Trophoblast cell (in vitro differentiated cells and primary cell): ENCODE data around the gene ALAS2.
"Not testable (repeated sequence)": the region's sequence is repeated elsewhere in the genome, so short reads cannot be mapped to it uniquely, and the experiment has no call there.

Experiments
- DNase-seq, 2 donors: peaks; one replicate each; pipeline ENCODE4 v3.0.0-alpha.2; 2016
- H2AFZ ChIP-seq: 2 replicates; pipeline ENCODE4 v1.6.1; 2013; ENCODE audit warnings: low read length, moderate library complexity, mild to moderate bottlenecking; ENCODE audit not compliant: insufficient read depth, poor library complexity
- H2AK5ac ChIP-seq: 2 replicates; pipeline ENCODE4 v1.6.1; 2013; ENCODE audit warnings: mild to moderate bottlenecking, low read length
- H2BK120ac ChIP-seq: 2 replicates; pipeline ENCODE4 v1.6.1; 2013; ENCODE audit warnings: low read length, mild to moderate bottlenecking, moderate library complexity; ENCODE audit not compliant: insufficient read depth, poor library complexity
- H2BK12ac ChIP-seq: 2 replicates; pipeline ENCODE4 v1.6.1; 2013; ENCODE audit warnings: mild to moderate bottlenecking, low read length, moderate library complexity
- H2BK5ac ChIP-seq: 2 replicates; pipeline ENCODE4 v1.6.1; 2013; ENCODE audit warnings: low read length, low read depth, moderate library complexity, mild to moderate bottlenecking; ENCODE audit not compliant: poor library complexity
- H3K14ac ChIP-seq: 2 replicates; pipeline ENCODE4 v1.6.1; 2013; ENCODE audit warnings: mild to moderate bottlenecking, low read length
- H3K18ac ChIP-seq: 2 replicates; pipeline ENCODE4 v1.6.1; 2013; ENCODE audit warnings: mild to moderate bottlenecking, low read length
- H3K23ac ChIP-seq: 2 replicates; pipeline ENCODE4 v1.6.1; 2013; ENCODE audit warnings: low read length
- H3K27ac ChIP-seq: 2 replicates; pipeline ENCODE4 v1.5.1; 2013; ENCODE audit warnings: low read depth, mild to moderate bottlenecking, inconsistent platforms, low read length, moderate library complexity
- H3K27me3 ChIP-seq: 2 replicates; pipeline ENCODE4 v1.6.1; 2013; ENCODE audit warnings: inconsistent platforms, mild to moderate bottlenecking, low read length, moderate library complexity; ENCODE audit not compliant: insufficient read depth
- H3K36me3 ChIP-seq, 2 experiments: 1 replicate in 1 of 2; 2 replicates in 1 of 2; pipeline ENCODE4 v1.6.1; 2013; ENCODE audit warnings: low read length in 2 of 2, mild to moderate bottlenecking in 2 of 2, moderate library complexity in 1 of 2; ENCODE audit not compliant: insufficient read depth in 2 of 2, control insufficient read depth in 1 of 2
- H3K4ac ChIP-seq: 2 replicates; pipeline ENCODE4 v1.6.1; 2013; ENCODE audit warnings: low read depth, mild to moderate bottlenecking, low read length, moderate library complexity
- H3K4me1 ChIP-seq, 2 experiments: 1 replicate in 1 of 2; 2 replicates in 1 of 2; pipeline ENCODE4 v1.6.1; 2013; ENCODE audit warnings: low read length in 2 of 2, mild to moderate bottlenecking in 2 of 2, moderate library complexity in 1 of 2; ENCODE audit not compliant: insufficient read depth in 2 of 2, control insufficient read depth in 1 of 2
- H3K4me2 ChIP-seq: 2 replicates; pipeline ENCODE4 v1.6.1; 2013; ENCODE audit warnings: inconsistent platforms, mild to moderate bottlenecking, low read length, moderate library complexity
- H3K4me3 ChIP-seq: 2 replicates; pipeline ENCODE4 v1.5.1; 2013; ENCODE audit warnings: mild to moderate bottlenecking, low read depth, low read length, inconsistent platforms
- H3K79me1 ChIP-seq: one replicate; pipeline ENCODE4 v1.6.1; 2013; ENCODE audit warnings: low read length
- H3K79me2 ChIP-seq: 2 replicates; pipeline ENCODE4 v1.6.1; 2013; ENCODE audit warnings: low read length, mild to moderate bottlenecking; ENCODE audit not compliant: control insufficient read depth, insufficient read depth, poor library complexity
- H3K9ac ChIP-seq: 2 replicates; pipeline ENCODE4 v1.6.1; 2013; ENCODE audit warnings: mild to moderate bottlenecking, low read length
- H3K9me3 ChIP-seq: 2 replicates; pipeline ENCODE4 v1.6.1; 2013; ENCODE audit warnings: low read depth, mild to moderate bottlenecking, control low read depth, inconsistent platforms, low read length; ENCODE audit not compliant: insufficient read depth
- H4K12ac ChIP-seq: 2 replicates; pipeline ENCODE4 v1.6.1; 2013; ENCODE audit warnings: low read depth, mild to moderate bottlenecking, low read length, moderate library complexity
- H4K8ac ChIP-seq: 2 replicates; pipeline ENCODE4 v1.6.1; 2013; ENCODE audit warnings: low read depth, mild to moderate bottlenecking, low read length, moderate library complexity
- H4K91ac ChIP-seq: one replicate; pipeline ENCODE4 v1.6.1; 2013; ENCODE audit warnings: low read depth, mild to moderate bottlenecking, low read length, moderate library complexity
- WGBS: extraction: QIAGEN DNeasy Blood & Tissue Kit; methylation state at CpG from one replicate; pipeline ENCODE4 v1.1.7; 2013; ENCODE audit warnings: missing lambda C conversion rate; ENCODE audit not compliant: insufficient read length, insufficient coverage; ENCODE audit errors: extremely low coverage; 5-methylcytosine and 5-hydroxymethylcytosine counted together

Gene ALAS2

DNA sequence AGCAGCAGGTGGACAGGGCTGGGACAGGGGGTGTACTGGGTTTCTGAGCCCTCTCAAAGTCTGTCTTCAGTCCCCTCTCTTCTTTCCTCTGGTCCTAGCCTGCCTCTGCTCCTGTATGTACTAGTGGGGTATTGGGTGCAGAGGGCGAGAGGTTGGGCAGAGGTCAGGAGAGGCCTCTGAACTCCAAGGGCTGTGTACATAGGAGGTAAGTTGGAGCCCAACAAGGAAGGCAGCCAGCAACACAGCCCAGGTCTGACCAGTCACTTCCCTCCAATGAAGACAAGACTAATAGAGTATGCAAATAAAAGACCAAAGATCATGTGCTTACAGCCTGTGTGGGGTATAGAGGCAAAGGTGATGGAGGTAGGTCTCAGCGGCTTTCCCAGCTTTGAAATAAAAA is 36.7 kb downstream of the ALAS2 start, which contains the start of gene PFKFB1:
Gene PFKFB1, minus strand, starts transcription at position 90 of the 400 bp plus-strand sequence. CDS start 181 bp downstream, outside the sequence.
- Histone ChIP-seq H3K18ac (no peak within 1 kb of the TSS), H3K4me1 (no peaks in the 10 kb centered on the region), H3K4me2 (no peak within 1 kb of the TSS)

DNA sequence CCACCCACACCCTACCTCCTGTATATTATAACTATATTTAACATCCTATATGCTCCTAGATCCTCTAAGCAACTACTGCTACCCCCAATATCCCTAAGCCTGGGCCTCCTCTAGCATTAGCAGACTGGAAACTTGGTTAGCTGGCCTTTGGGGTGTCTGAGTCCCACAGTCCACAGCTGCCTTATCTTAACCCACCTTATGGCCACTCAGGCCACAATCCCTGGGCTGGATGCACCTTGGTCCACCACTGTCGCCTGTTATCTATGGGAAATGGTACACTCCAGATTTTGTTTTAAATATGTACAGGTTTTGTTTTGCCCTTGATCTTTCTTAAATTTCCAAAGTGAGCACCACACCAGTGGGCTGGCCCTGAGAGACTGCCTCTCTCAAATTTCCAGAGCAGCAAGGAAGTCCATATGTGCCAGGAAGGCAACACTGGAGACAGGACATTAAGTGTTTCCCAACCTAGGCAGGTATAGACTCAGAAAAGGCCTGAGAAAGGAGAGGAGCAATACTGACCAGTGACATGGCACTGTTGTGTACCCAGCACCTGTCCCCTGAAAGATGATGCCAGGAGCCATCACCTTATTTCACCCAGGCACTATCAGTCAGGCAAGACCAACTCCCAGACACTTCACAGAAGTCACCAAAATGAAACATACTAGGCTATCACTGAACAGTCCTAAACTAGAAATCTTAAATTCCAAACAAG is 37.7 kb downstream of the ALAS2 start:
- Histone ChIP-seq H3K27me3 (no peaks in the 10 kb centered on the region), H2AK5ac (no peak overlapping the region), H2BK5ac (no peak overlapping the region), H3K36me3 (no peaks in the 10 kb centered on the region), H2BK12ac (no peak overlapping the region), H3K4me1 (no peaks in the 10 kb centered on the region), H3K4me3 (no peak overlapping the region), H3K14ac (no peak overlapping the region), H3K9ac (no peak overlapping the region), H4K91ac (no peak overlapping the region), H3K4me2 (no peak overlapping the region), H3K9me3 (no peaks in the 10 kb centered on the region), H4K8ac (no peak overlapping the region), H2BK120ac (no peak overlapping the region), H3K27ac (no peak overlapping the region), H3K79me1 (no peaks in the 10 kb centered on the region), H3K79me2 (no peaks in the 10 kb centered on the region), H3K4ac (no peak overlapping the region), H4K12ac (no peak overlapping the region), H2AFZ (no peak overlapping the region), H3K18ac (no peak overlapping the region), H3K23ac (no peak overlapping the region)
- no peak for DNase-seq
- no CpG with 5 or more reads among the region's 1 CpG for WGBS

More for the DNA sequence above, 36.7 kb downstream of the ALAS2 start, which contains the start of gene PFKFB1:
- Histone ChIP-seq H3K9me3 (no peaks in the 10 kb centered on the region), H3K79me2 (no peaks in the 10 kb centered on the region), H3K4me3 (no peak within 1 kb of the TSS), H2BK5ac (no peak within 1 kb of the TSS), H3K23ac (no peak within 1 kb of the TSS), H3K14ac (no peak within 1 kb of the TSS), H3K4ac (no peak within 1 kb of the TSS), H3K27ac (no peak within 1 kb of the TSS), H3K9ac (no peak within 1 kb of the TSS), H4K8ac (no peak within 1 kb of the TSS), H3K27me3 (no peaks in the 10 kb centered on the region), H4K12ac (no peak within 1 kb of the TSS), H2AK5ac (no peak within 1 kb of the TSS), H3K36me3 (no peaks in the 10 kb centered on the region), H3K79me1 (no peaks in the 10 kb centered on the region), H2BK120ac (no peak within 1 kb of the TSS), H4K91ac (no peak within 1 kb of the TSS), H2AFZ (no peak within 1 kb of the TSS), H2BK12ac (no peak within 1 kb of the TSS)
- DNase-seq: no peak
- no CpG with 5 or more reads among the region's 2 CpGs for WGBS

DNA sequence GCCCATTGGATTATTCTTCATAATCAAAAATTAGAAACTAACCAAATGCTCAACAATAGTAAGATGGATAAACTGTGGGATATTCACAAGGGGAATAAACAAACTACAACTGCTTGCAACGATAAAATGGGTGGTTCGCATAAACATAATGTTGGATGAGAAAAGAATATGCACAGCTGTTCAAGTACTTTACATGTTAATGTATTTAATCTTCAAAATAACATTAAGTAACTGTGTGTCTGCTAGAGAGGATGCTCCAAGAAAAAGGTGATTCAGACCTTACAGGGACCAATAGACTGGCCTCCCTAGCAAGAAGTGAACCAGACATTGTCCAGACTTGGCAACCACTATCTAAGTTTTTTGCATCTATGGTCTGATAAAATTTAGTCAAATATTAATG is 39.1 kb downstream of the ALAS2 start:
- no peak overlapping the region for H3K14ac ChIP-seq
- H3K4me2 ChIP-seq: no peak overlapping the region
- H3K9me3 ChIP-seq: no peaks in the 10 kb centered on the region
- H2AK5ac ChIP-seq: no peak overlapping the region
- no peak overlapping the region for H2BK5ac ChIP-seq
- no peak overlapping the region for H4K12ac ChIP-seq
- no peaks in the 10 kb centered on the region for H3K4me1 ChIP-seq
- no peak overlapping the region for H2BK12ac ChIP-seq
- H3K9ac ChIP-seq: no peak overlapping the region
- no peak overlapping the region for H3K18ac ChIP-seq
- no peak overlapping the region for H3K27ac ChIP-seq
- no peaks in the 10 kb centered on the region for H3K79me1 ChIP-seq
- H2BK120ac ChIP-seq: no peak overlapping the region
- H3K4ac ChIP-seq: no peak overlapping the region
- no peak overlapping the region for H4K8ac ChIP-seq
- no peak overlapping the region for H4K91ac ChIP-seq
- no peak for DNase-seq
- H2AFZ ChIP-seq: no peak overlapping the region
- no peaks in the 10 kb centered on the region for H3K27me3 ChIP-seq
- H3K79me2 ChIP-seq: no peaks in the 10 kb centered on the region
- no peak overlapping the region for H3K23ac ChIP-seq
- H3K36me3 ChIP-seq: no peaks in the 10 kb centered on the region
- H3K4me3 ChIP-seq: no peak overlapping the region
- WGBS: no CpG with 5 or more reads among the region's 2 CpGs

DNA sequence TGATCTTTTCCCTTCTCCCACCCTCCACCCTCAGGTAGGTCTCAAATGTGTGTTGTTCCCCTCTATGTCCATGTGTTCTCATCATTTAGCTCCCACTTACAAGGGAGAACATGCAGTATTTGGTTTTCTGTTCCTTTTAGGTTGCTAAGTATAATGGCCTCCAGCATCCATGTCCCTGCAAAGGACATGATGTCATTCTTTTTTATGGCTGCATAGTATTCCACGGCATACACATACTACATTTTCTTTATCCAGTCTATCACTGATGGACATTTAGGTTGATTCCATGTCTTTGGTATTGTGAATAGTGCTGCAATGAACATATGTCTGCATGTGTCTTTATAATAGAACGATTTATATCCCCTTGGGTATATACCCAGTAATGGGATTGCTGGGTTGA is 47.5 kb downstream of the ALAS2 start:
- H3K4me3 ChIP-seq, H3K79me1 ChIP-seq, H3K18ac ChIP-seq, H3K27ac ChIP-seq, H3K4ac ChIP-seq, H2AK5ac ChIP-seq, H3K14ac ChIP-seq, H2BK12ac ChIP-seq, H2BK5ac ChIP-seq, H4K91ac ChIP-seq, H3K23ac ChIP-seq, DNase-seq, H3K4me2 ChIP-seq, H3K27me3 ChIP-seq, H2BK120ac ChIP-seq, H3K79me2 ChIP-seq, H4K8ac ChIP-seq, H3K36me3 ChIP-seq, H3K9me3 ChIP-seq, H4K12ac ChIP-seq, H3K9ac ChIP-seq, H3K4me1 ChIP-seq, H2AFZ ChIP-seq: not testable (repeated sequence)
- no CpG with 5 or more reads among the region's 2 CpGs for WGBS
